Adipocyte (in vitro differentiated cells): ENCODE results near the gene PTCHD4.
A peak's percentile ranks its signal among the peaks of the same experiment; 100 is the strongest.

Experiments
- DNase-seq: peaks from one replicate; pipeline ENCODE4 v3.0.0-alpha.2; 2015; ENCODE audit warnings: low read depth
- H3K27me3 ChIP-seq: replicated peaks from 2 replicates; pipeline ENCODE4 v1.7.0; 2013; ENCODE audit warnings: mild to moderate bottlenecking, low read length, moderate library complexity; ENCODE audit not compliant: control insufficient read depth, insufficient read depth
- H3K36me3 ChIP-seq: 2 replicates; pipeline ENCODE4 v1.7.0; 2013; ENCODE audit warnings: low read length, mild to moderate bottlenecking, moderate library complexity; ENCODE audit not compliant: control insufficient read depth, insufficient read depth, severe bottlenecking
- H3K4me1 ChIP-seq: 2 replicates; pipeline ENCODE4 v1.7.0; 2013; ENCODE audit warnings: mild to moderate bottlenecking, low read length, moderate library complexity; ENCODE audit not compliant: control insufficient read depth, insufficient read depth
- H3K4me3 ChIP-seq: 2 replicates; pipeline ENCODE4 v1.7.0; 2013; ENCODE audit warnings: mild to moderate bottlenecking, low read length, moderate library complexity
- H3K9ac ChIP-seq: 2 replicates; pipeline ENCODE4 v1.7.0; 2013; ENCODE audit warnings: mild to moderate bottlenecking, low read length, moderate library complexity
- H3K9me3 ChIP-seq: 2 replicates; pipeline ENCODE4 v1.7.0; 2013; ENCODE audit warnings: mild to moderate bottlenecking, low read length, moderate library complexity; ENCODE audit not compliant: control insufficient read depth

Gene PTCHD4

GRCh38 chr6:48071833-48072232, 39.2 kb downstream of the PTCHD4 start:
- H3K4me3 ChIP-seq: no peak overlapping the region
- H3K4me1 ChIP-seq: peaks cover 30% of the 10 kb centered on the region
- H3K9ac ChIP-seq: no peak overlapping the region
- no peaks in the 10 kb centered on the region for H3K27me3 ChIP-seq
- no peaks in the 10 kb centered on the region for H3K9me3 ChIP-seq
- H3K36me3 ChIP-seq: no peaks in the 10 kb centered on the region
- DNase-seq: no peak

- no peak overlapping the region for H3K9ac ChIP-seq
- no peaks in the 10 kb centered on the region for H3K36me3 ChIP-seq
- H3K9me3 ChIP-seq: peaks cover 2% of the 10 kb centered on the region
- H3K27me3 ChIP-seq: no peaks in the 10 kb centered on the region
- peaks cover 19% of the 10 kb centered on the region for H3K4me1 ChIP-seq
- peak overlapping the region; percentile 62 for H3K4me3 ChIP-seq
- peak; percentile 31 for DNase-seq
Measured at GRCh38 chr6:48069280-48069679, 41.7 kb downstream of the PTCHD4 start.

GRCh38 chr6:48068278-48069251, 42.4 kb downstream of the PTCHD4 start:
- Histone ChIP-seq H3K4me1 (peaks cover 12% of the 10 kb centered on the region), H3K36me3 (no peaks in the 10 kb centered on the region), H3K9me3 (peaks cover 2% of the 10 kb centered on the region), H3K4me3 (peak overlapping the region; percentile 76), H3K27me3 (no peaks in the 10 kb centered on the region), H3K9ac (peak overlapping the region; percentile 33)
- DNase-seq: peak; percentile 52

- H3K4me3 ChIP-seq: peak overlapping the region; percentile 76
- peaks cover 2% of the 10 kb centered on the region for H3K9me3 ChIP-seq
- H3K27me3 ChIP-seq: no peaks in the 10 kb centered on the region
- H3K36me3 ChIP-seq: no peaks in the 10 kb centered on the region
- peaks cover 5% of the 10 kb centered on the region for H3K4me1 ChIP-seq
- DNase-seq: peak; percentile 16
- peak overlapping the region; percentile 33 for H3K9ac ChIP-seq
Measured at GRCh38 chr6:48067886-48068277, 43.1 kb downstream of the PTCHD4 start.

- Histone ChIP-seq H3K4me1 (peaks cover 5% of the 10 kb centered on the region), H3K9me3 (peaks cover 2% of the 10 kb centered on the region), H3K9ac (no peak overlapping the region), H3K36me3 (no peaks in the 10 kb centered on the region), H3K27me3 (no peaks in the 10 kb centered on the region), H3K4me3 (no peak overlapping the region)
- DNase-seq: no peak
Measured at GRCh38 chr6:48067148-48067712, 43.8 kb downstream of the PTCHD4 start.

- Histone ChIP-seq H3K4me3 (peak overlapping the region; percentile 41), H3K27me3 (no peaks in the 10 kb centered on the region), H3K36me3 (no peaks in the 10 kb centered on the region), H3K4me1 (peaks cover 18% of the 10 kb centered on the region), H3K9ac (no peak overlapping the region), H3K9me3 (peaks cover 2% of the 10 kb centered on the region)
- DNase-seq: peak; percentile 82
Measured at GRCh38 chr6:48061265-48061990, 49.6 kb downstream of the PTCHD4 start.
